CD14-positive monocyte (primary cell): ENCODE results near the gene TCOF1. TPM values are rescaled to one million over a fixed set of nuclear protein-coding genes. Genes with fewer than 3 reads are reported as not detected.

Experiments used
- DNase-seq, 3 donors: peaks; one replicate each; pipeline ENCODE4 v3.0.0-alpha.2; 2011 to 2022
- H2AFZ ChIP-seq: 2 replicates; pipeline ENCODE4 v1.6.0; 2012; ENCODE audit warnings: mild to moderate bottlenecking, low read depth, low read length, inconsistent platforms; ENCODE audit not compliant: insufficient read depth, poor library complexity, severe bottlenecking
- H3K27ac ChIP-seq, 2 donors: 1 replicate in 1 of 2; 2 replicates in 1 of 2; pipeline ENCODE4 v1.5.1; 2012 to 2013; ENCODE audit warnings: low read length in 2 of 2, control low read depth in 1 of 2, inconsistent platforms in 1 of 2, low read depth in 1 of 2, mild to moderate bottlenecking in 1 of 2
- H3K27me3 ChIP-seq, 2 donors: one replicate each; pipeline versions ENCODE4 v1.6.0 to v1.6.1; 2011 to 2013; ENCODE audit warnings: low read length in 2 of 2; ENCODE audit not compliant: control insufficient read depth in 2 of 2, insufficient read depth in 2 of 2
- H3K36me3 ChIP-seq, 2 donors: replicated peaks in 1 of 2; 1 replicate in 1 of 2; 2 replicates in 1 of 2; pipeline versions ENCODE4 v1.5.1 to v1.6.1; 2012 to 2013; ENCODE audit warnings: low read length in 2 of 2, control low read depth in 1 of 2, inconsistent platforms in 1 of 2, mild to moderate bottlenecking in 1 of 2; ENCODE audit not compliant: insufficient read depth in 2 of 2, control insufficient read depth in 1 of 2
- H3K4me1 ChIP-seq, 2 donors: 1 replicate in 1 of 2; 2 replicates in 1 of 2; pipeline versions ENCODE4 v1.5.1 to v1.6.1; 2012 to 2013; ENCODE audit warnings: low read length in 2 of 2, control low read depth in 1 of 2, inconsistent platforms in 1 of 2, mild to moderate bottlenecking in 1 of 2, moderate library complexity in 1 of 2; ENCODE audit not compliant: insufficient read depth in 2 of 2, control insufficient read depth in 1 of 2
- H3K4me2 ChIP-seq: replicated peaks from 2 replicates; pipeline ENCODE3; 2012; ENCODE audit warnings: low read length, moderate library complexity, mild to moderate bottlenecking; ENCODE audit not compliant: poor library complexity, severe bottlenecking; ENCODE audit errors: extremely low read depth
- H3K4me3 ChIP-seq, 3 experiments: fragments of 200-600 bp in 1 of 3; sonication (generic) in 1 of 3; replicated peaks in 1 of 3; 1 replicate in 2 of 3; 2 replicates in 1 of 3; pipeline ENCODE4 v1.5.1; 2011 to 2013; ENCODE audit warnings: low read length in 3 of 3, mild to moderate bottlenecking in 3 of 3, control low read depth in 2 of 3, low read depth in 2 of 3, inconsistent platforms in 1 of 3, moderate library complexity in 1 of 3
- H3K79me2 ChIP-seq: 2 replicates; pipeline ENCODE4 v1.6.0; 2012; ENCODE audit warnings: mild to moderate bottlenecking, control low read depth, inconsistent platforms, low read length, moderate library complexity; ENCODE audit not compliant: insufficient read depth
- H3K9ac ChIP-seq: 2 replicates; pipeline ENCODE4 v1.6.0; 2017; ENCODE audit warnings: low read length, mild to moderate bottlenecking; ENCODE audit not compliant: insufficient read depth, poor library complexity, severe bottlenecking
- H3K9me3 ChIP-seq, 2 donors: replicated peaks in 1 of 2; 1 replicate in 1 of 2; 2 replicates in 1 of 2; pipeline versions ENCODE4 v1.5.1 to v1.6.1; 2012 to 2013; ENCODE audit warnings: low read length in 2 of 2, control low read depth in 1 of 2; ENCODE audit not compliant: control insufficient read depth in 1 of 2, insufficient read depth in 1 of 2
- H4K20me1 ChIP-seq: 2 replicates; pipeline ENCODE4 v1.6.0; 2012; ENCODE audit warnings: mild to moderate bottlenecking, low read length, control low read depth, moderate library complexity; ENCODE audit not compliant: insufficient read depth
- H3K27ac Mint-ChIP-seq, 7 donors: one replicate each; pipeline ENCODE4 v1.8.0; 2020; ENCODE audit warnings: mild to moderate bottlenecking in 7 of 7, mixed read lengths in 7 of 7, moderate library complexity in 6 of 7, inconsistent platforms in 2 of 7
- H3K27me3 Mint-ChIP-seq, 3 donors: one replicate each; pipeline ENCODE4 v1.8.0; 2021 to 2022; ENCODE audit warnings: low read depth in 3 of 3, mild to moderate bottlenecking in 3 of 3, mixed read lengths in 3 of 3, moderate library complexity in 3 of 3, inconsistent platforms in 1 of 3
- H3K36me3 Mint-ChIP-seq, 2 donors: one replicate each; pipeline ENCODE4 v1.8.0; 2020; ENCODE audit warnings: mixed read lengths in 2 of 2, inconsistent platforms in 1 of 2, mild to moderate bottlenecking in 1 of 2
- H3K4me1 Mint-ChIP-seq: one replicate; pipeline ENCODE4 v1.8.0; 2020; ENCODE audit warnings: mild to moderate bottlenecking, mixed read lengths
- H3K4me3 Mint-ChIP-seq, 2 donors: one replicate each; pipeline ENCODE4 v1.8.0; 2020; ENCODE audit warnings: mild to moderate bottlenecking in 2 of 2, mixed read lengths in 2 of 2, moderate library complexity in 1 of 2
- H3K9me3 Mint-ChIP-seq, 7 donors: one replicate each; pipeline ENCODE4 v1.8.0; 2020 to 2022; ENCODE audit warnings: mixed read lengths in 7 of 7, mild to moderate bottlenecking in 6 of 7, moderate library complexity in 6 of 7, inconsistent platforms in 2 of 7
- CTCF ChIP-seq: fragments of 200-600 bp; IDR thresholded peaks from one replicate; pipeline ENCODE4 v1.8.0; 2022; ENCODE audit warnings: antibody characterized with exemption, mild to moderate bottlenecking
- WGBS: methylation state at CpG from one replicate; pipeline ENCODE4 v1.1.5; 2013; ENCODE audit warnings: missing lambda C conversion rate; ENCODE audit not compliant: insufficient coverage; 5-methylcytosine and 5-hydroxymethylcytosine counted together
- intact Hi-C, 2 donors: fragments of 100-400 bp; cut with micrococcal nuclease; formaldehyde crosslinking; loops; one replicate each; pipeline versions ENCODE4 v1.15.0 to v1.15.1; 2023
- polyA plus RNA-seq, 3 donors: library from polyadenylated mRNA; depleted of rRNA in 1 of 3; unstranded in 2 of 3; stranded (reverse) in 1 of 3; fragments of 300-500 nt in 2 of 3; fragments of >200 nt in 1 of 3; fragmentation: Illumina TruSeq in 2 of 3; gene quantifications; 1 replicate in 2 of 3; 2 replicates in 1 of 3; pipeline ENCODE4 v1.2.3, GENCODE V29; 2012 to 2021

Gene TCOF1
- polyA plus RNA-seq, 3 donors, result 1.4 to 18.0 (median 2.3) TPM

- Histone ChIP-seq H3K4me1 (peaks cover 35 to 44% of the 10 kb centered on the region in 2 donors), H3K27me3 (no peaks in the 10 kb centered on the region), H3K79me2 (peaks cover 53% of the 10 kb centered on the region), H3K36me3 (peaks cover 23 to 38% of the 10 kb centered on the region in 2 donors), H3K27ac (peak within 1 kb of the TSS; percentile 98 to 99), H3K4me3 (peak within 1 kb of the TSS; percentile 98 to 100 (median 100)), H3K9ac (peak within 1 kb of the TSS; percentile 99), H3K9me3 (no peaks in the 10 kb centered on the region), H3K4me2 (peak within 1 kb of the TSS; percentile 82), H2AFZ (peak within 1 kb of the TSS; percentile 66), H4K20me1 (peaks cover 51% of the 10 kb centered on the region)
- H3K4me1 Mint-ChIP-seq, result peaks cover 42% of the 10 kb centered on the region
- H3K27me3 Mint-ChIP-seq, result peaks cover 0 to 11% (median 1%) of the 10 kb centered on the region in 3 donors
- peak within 1 kb of the TSS; percentile 98 to 100 (median 99) for H3K27ac Mint-ChIP-seq
- intact Hi-C loops, result loop anchor here (5.0 kb wide), 2 partner anchors 35 to 65 kb away; partner anchors contain the start of gene RPS14 (in 2 of the 2)
- peak; percentile 94 to 99 (median 98) for DNase-seq
- peak within 1 kb of the TSS; percentile 97 to 99 for H3K4me3 Mint-ChIP-seq
- H3K36me3 Mint-ChIP-seq, result peaks cover 29 to 41% of the 10 kb centered on the region in 2 donors
- peaks cover 0 to 6% (median 0%) of the 10 kb centered on the region in 7 donors for H3K9me3 Mint-ChIP-seq
- WGBS, result 0% methylated on average over 12 of the region's 20 CpGs
- no peak for TF ChIP-seq CTCF
Observed at GRCh38 chr5:150412319-150413175, 55.0 kb downstream of the TCOF1 start, which contains the start of gene CD74. TSS of gene CD74 (minus strand) at chr5:150412910. CDS start at chr5:150412749, 161 bp downstream.

GRCh38 chr5:150413176-150413901 lies 55.8 kb downstream of the TCOF1 start:
- Histone ChIP-seq H3K4me2 (peak overlapping the region; percentile 82), H3K9me3 (no peaks in the 10 kb centered on the region), H3K27ac (peak overlapping the region; percentile 98 to 99), H3K79me2 (peaks cover 45% of the 10 kb centered on the region), H3K27me3 (no peaks in the 10 kb centered on the region), H4K20me1 (peaks cover 43% of the 10 kb centered on the region), H2AFZ (peak overlapping the region; percentile 66), H3K9ac (peak overlapping the region; percentile 99), H3K4me3 (peak overlapping the region; percentile 98 to 100 (median 100)), H3K36me3 (peaks cover 16 to 30% of the 10 kb centered on the region in 2 donors), H3K4me1 (peaks cover 29 to 38% of the 10 kb centered on the region in 2 donors)
- 18% methylated on average over 3 of the region's 12 CpGs for WGBS
- H3K9me3 Mint-ChIP-seq, result peaks cover 0 to 6% (median 0%) of the 10 kb centered on the region in 7 donors
- DNase-seq, result no peak
- H3K27me3 Mint-ChIP-seq, result peaks cover 0 to 10% (median 1%) of the 10 kb centered on the region in 3 donors
- peaks cover 21 to 34% of the 10 kb centered on the region in 2 donors for H3K36me3 Mint-ChIP-seq
- TF ChIP-seq CTCF, result no peak
- intact Hi-C loops, result loop anchor here (5.0 kb wide), 2 partner anchors 34 to 64 kb away; partner anchors contain the start of gene RPS14 (in 2 of the 2)
- peak overlapping the region; percentile 97 to 99 for H3K4me3 Mint-ChIP-seq
- H3K4me1 Mint-ChIP-seq, result peaks cover 36% of the 10 kb centered on the region
- peak overlapping the region; percentile 98 to 100 (median 99) for H3K27ac Mint-ChIP-seq
